Measurements from ENCODE around the gene MTO1. TPM values are rescaled to one million over a fixed set of nuclear protein-coding genes. Genes with fewer than 3 reads are reported as not detected.
A peak's percentile ranks its signal among the peaks of the same experiment; 100 is the strongest.

The MTO1 gene
- total and polyA plus RNA-seq, 8 donors = 18.9 to 40.7 (median 33.4) TPM

GRCh38 chr6:73523434-73524123 lies 62.0 kb downstream of the MTO1 start:
- no peak for TF ChIP-seq CTCF (IDR thresholded peaks at IDR 0.05)
- Histone ChIP-seq H3K27ac (peak overlapping the region; percentile 100), H3K27me3 (no peaks in the 10 kb centered on the region), H3K9me3 (no peaks in the 10 kb centered on the region), H3K4me3 (peak overlapping the region; percentile 69 to 96), H3K4me1 (peaks cover 4 to 26% of the 10 kb centered on the region in 2 donors), H3K36me3 (peaks cover 0 to 15% of the 10 kb centered on the region in 2 donors)
- ATAC-seq (peak; percentile 21), DNase-seq (peak; percentile 35 to 93 (median 76))
- intact Hi-C loops (cut with DNase I) = loop anchor here in 1 of 2 donors (10.0 kb wide), 1 partner anchor 61 kb away; no protein-coding TSS in a partner anchor

- DNase-seq (no peak), ATAC-seq (no peak)
- H3K4me3 ChIP-seq = no peak overlapping the region
- TF ChIP-seq CTCF (IDR thresholded peaks at IDR 0.05) = no peak
- peaks cover 4 to 17% of the 10 kb centered on the region in 2 donors for H3K4me1 ChIP-seq
- no peaks in the 10 kb centered on the region for H3K9me3 ChIP-seq
- no peaks in the 10 kb centered on the region for H3K27me3 ChIP-seq
- H3K36me3 ChIP-seq = no peaks in the 10 kb centered on the region
- H3K27ac ChIP-seq = no peak overlapping the region
- intact Hi-C loops (cut with DNase I) = loop anchor here in 1 of 2 donors (10.0 kb wide), 1 partner anchor 59 kb away; no protein-coding TSS in a partner anchor
Measured at GRCh38 chr6:73525546-73526330, 64.2 kb downstream of the MTO1 start.

GRCh38 chr6:73528897-73529296 lies 67.4 kb downstream of the MTO1 start:
- Histone ChIP-seq H3K27me3 (no peaks in the 10 kb centered on the region), H3K4me1 (no peaks in the 10 kb centered on the region), H3K36me3 (no peaks in the 10 kb centered on the region), H3K9me3 (no peaks in the 10 kb centered on the region), H3K4me3 (no peak overlapping the region), H3K27ac (no peak overlapping the region)
- no peak for ATAC-seq
- no peak for DNase-seq
- intact Hi-C loops (cut with DNase I) = loop anchor here in 1 of 2 donors (10.0 kb wide), 1 partner anchor 56 kb away; no protein-coding TSS in a partner anchor
- no peak for TF ChIP-seq CTCF (IDR thresholded peaks at IDR 0.05)

- Histone ChIP-seq H3K27ac (no peak overlapping the region), H3K36me3 (no peaks in the 10 kb centered on the region), H3K9me3 (no peaks in the 10 kb centered on the region), H3K4me3 (no peak overlapping the region), H3K27me3 (no peaks in the 10 kb centered on the region), H3K4me1 (peaks cover 0 to 2% of the 10 kb centered on the region in 2 donors)
- ATAC-seq (no peak), DNase-seq (no peak)
- no peak for TF ChIP-seq CTCF (IDR thresholded peaks at IDR 0.05)
- intact Hi-C loops (cut with DNase I) = no loop called here
Measured at GRCh38 chr6:73532293-73532692, 70.8 kb downstream of the MTO1 start.

- intact Hi-C loops (cut with DNase I) = no loop called here
Measured at GRCh38 chr6:73534628-73535027, 73.1 kb downstream of the MTO1 start.

More at GRCh38 chr6:73534628-73535027, 73.1 kb downstream of the MTO1 start:
- peaks cover 0 to 2% of the 10 kb centered on the region in 2 donors for H3K4me1 ChIP-seq
- H3K27ac ChIP-seq = no peak overlapping the region
- DNase-seq (no peak), ATAC-seq (no peak)
- H3K4me3 ChIP-seq = no peak overlapping the region
- TF ChIP-seq CTCF (IDR thresholded peaks at IDR 0.05) = no peak
- no peaks in the 10 kb centered on the region for H3K9me3 ChIP-seq
- H3K36me3 ChIP-seq = no peaks in the 10 kb centered on the region
- H3K27me3 ChIP-seq = no peaks in the 10 kb centered on the region
